WTC11 (cell line): Measurements from ENCODE around the gene RUNX1. TPM values are rescaled to one million over a fixed set of nuclear protein-coding genes. Genes with fewer than 3 reads are reported as not detected.

Source experiments
- ATAC-seq: fragments of 200-7000 bp; cut with Tn5 transposase; 2 replicates; pipeline ENCODE4 v1.10.0; 2021; ENCODE audit warnings: mild to moderate bottlenecking, moderate library complexity
- CTCF ChIA-PET: fragments of 300-600 bp; sonication (Branson Sonifier 250); formaldehyde crosslinking; loops from one replicate; lab custom pipeline; 2021; ENCODE audit warnings: antibody characterized with exemption; lab: Charles Lee
- POLR2A ChIA-PET: fragments of 350-600 bp; sonication (Branson Sonifier 250); formaldehyde crosslinking; loops from one replicate; lab custom pipeline; 2021; ENCODE audit warnings: antibody characterized with exemption; lab: Charles Lee
- DNase-seq: peaks from one replicate; pipeline ENCODE4 v3.0.0; 2021; ENCODE audit warnings: low spot score
- H3K27ac Mint-ChIP-seq: 2 replicates; pipeline ENCODE4 v1.8.0; 2021; ENCODE audit warnings: mixed read lengths
- H3K27me3 Mint-ChIP-seq: 2 replicates; pipeline ENCODE4 v1.8.0; 2021; ENCODE audit warnings: low read depth, mild to moderate bottlenecking, moderate library complexity, mixed read lengths
- H3K36me3 Mint-ChIP-seq: 2 replicates; pipeline ENCODE4 v1.8.0; 2021; ENCODE audit warnings: mixed read lengths
- H3K4me1 Mint-ChIP-seq: 2 replicates; pipeline ENCODE4 v1.8.0; 2022; ENCODE audit warnings: mixed read lengths
- H3K4me3 Mint-ChIP-seq: 2 replicates; pipeline ENCODE4 v1.8.0; 2021; ENCODE audit warnings: mild to moderate bottlenecking, moderate library complexity, mixed read lengths
- H3K9me3 Mint-ChIP-seq: 2 replicates; pipeline ENCODE4 v1.8.0; 2021; ENCODE audit warnings: mixed read lengths
- ATF6 ChIP-seq: sonication (generic); formaldehyde crosslinking; IDR thresholded peaks from 2 replicates; pipeline ENCODE4 v1.8.1; 2023; ENCODE audit warnings: mild to moderate bottlenecking, missing genetic modification reagents
- E2F1 ChIP-seq: sonication (generic); formaldehyde crosslinking; IDR thresholded peaks from 2 replicates; pipeline ENCODE4 v1.8.0; 2022; ENCODE audit warnings: mild to moderate bottlenecking, missing genetic modification reagents
- E2F5 ChIP-seq: sonication (generic); formaldehyde crosslinking; IDR thresholded peaks from 2 replicates; pipeline ENCODE4 v1.8.1; 2022; ENCODE audit warnings: mild to moderate bottlenecking, moderate library complexity, missing genetic modification reagents
- FOXP1 ChIP-seq: sonication (generic); formaldehyde crosslinking; IDR thresholded peaks from 2 replicates; pipeline ENCODE4 v1.8.0; 2022; ENCODE audit warnings: missing genetic modification reagents, mild to moderate bottlenecking, moderate library complexity, borderline replicate concordance
- GABPB1 ChIP-seq: sonication (generic); formaldehyde crosslinking; IDR thresholded peaks from 2 replicates; pipeline ENCODE4 v1.8.1; 2023; ENCODE audit warnings: mild to moderate bottlenecking, missing genetic modification reagents
- IRF2 ChIP-seq: sonication (generic); formaldehyde crosslinking; IDR thresholded peaks from 2 replicates; pipeline ENCODE4 v1.8.0; 2022; ENCODE audit warnings: low read depth, missing genetic modification reagents, borderline replicate concordance
- NFE2L1 ChIP-seq: sonication (generic); formaldehyde crosslinking; IDR thresholded peaks from 2 replicates; pipeline ENCODE4 v1.8.1; 2023; ENCODE audit warnings: missing genetic modification reagents
- TEAD4 ChIP-seq: sonication (generic); formaldehyde crosslinking; IDR thresholded peaks from 2 replicates; pipeline ENCODE4 v1.8.0; 2022; ENCODE audit warnings: mild to moderate bottlenecking, missing genetic modification reagents
- ZNF281 ChIP-seq: sonication (generic); formaldehyde crosslinking; IDR thresholded peaks from 2 replicates; pipeline ENCODE4 v1.8.0; 2023; ENCODE audit warnings: mild to moderate bottlenecking, missing genetic modification reagents
- ZNF423 ChIP-seq: fragments of 250-450 bp; sonication (Bioruptor Pico); IDR thresholded peaks from 2 replicates; pipeline ENCODE4 v2.1.2; 2022; ENCODE audit warnings: mild to moderate bottlenecking, moderate library complexity
- total RNA-seq: library from RNA; stranded (reverse); gene quantifications from 3 replicates; pipeline ENCODE4 v1.2.3, GENCODE V29; 2021
- TF ChIP-seq, protein P1 (sequence below): sonication (generic); formaldehyde crosslinking; IDR thresholded peaks from 2 replicates; pipeline ENCODE4 v1.8.1; 2023; ENCODE audit warnings: mild to moderate bottlenecking, missing genetic modification reagents, borderline replicate concordance
- TF ChIP-seq, protein P2 (sequence below): fragments of 200-600 bp; IDR thresholded peaks from 2 replicates; pipeline ENCODE4 v1.8.0; 2022; ENCODE audit warnings: antibody characterized with exemption

The RUNX1 gene
- total RNA-seq, 1 experiment from 2014 or later, result 2.2 TPM

- no peaks in the 10 kb centered on the region for H3K27me3 Mint-ChIP-seq
- H3K27ac Mint-ChIP-seq, result no peak overlapping the region
- H3K4me1 Mint-ChIP-seq, result no peaks in the 10 kb centered on the region
- ChIA-PET POLR2A (no interaction called here), CTCF (interaction anchor here (0.6 kb wide), 1 partner anchor 534 kb away, joined by 3 read pairs; no protein-coding TSS in a partner anchor)
- H3K36me3 Mint-ChIP-seq, result no peaks in the 10 kb centered on the region
- no peak for ATAC-seq
- no peak overlapping the region for H3K4me3 Mint-ChIP-seq
- TF ChIP-seq FOXP1 (CRISPR knock-in tag), result no peak
- no peak for TF ChIP-seq TEAD4 (CRISPR knock-in tag)
- TF ChIP-seq, protein P1, sequence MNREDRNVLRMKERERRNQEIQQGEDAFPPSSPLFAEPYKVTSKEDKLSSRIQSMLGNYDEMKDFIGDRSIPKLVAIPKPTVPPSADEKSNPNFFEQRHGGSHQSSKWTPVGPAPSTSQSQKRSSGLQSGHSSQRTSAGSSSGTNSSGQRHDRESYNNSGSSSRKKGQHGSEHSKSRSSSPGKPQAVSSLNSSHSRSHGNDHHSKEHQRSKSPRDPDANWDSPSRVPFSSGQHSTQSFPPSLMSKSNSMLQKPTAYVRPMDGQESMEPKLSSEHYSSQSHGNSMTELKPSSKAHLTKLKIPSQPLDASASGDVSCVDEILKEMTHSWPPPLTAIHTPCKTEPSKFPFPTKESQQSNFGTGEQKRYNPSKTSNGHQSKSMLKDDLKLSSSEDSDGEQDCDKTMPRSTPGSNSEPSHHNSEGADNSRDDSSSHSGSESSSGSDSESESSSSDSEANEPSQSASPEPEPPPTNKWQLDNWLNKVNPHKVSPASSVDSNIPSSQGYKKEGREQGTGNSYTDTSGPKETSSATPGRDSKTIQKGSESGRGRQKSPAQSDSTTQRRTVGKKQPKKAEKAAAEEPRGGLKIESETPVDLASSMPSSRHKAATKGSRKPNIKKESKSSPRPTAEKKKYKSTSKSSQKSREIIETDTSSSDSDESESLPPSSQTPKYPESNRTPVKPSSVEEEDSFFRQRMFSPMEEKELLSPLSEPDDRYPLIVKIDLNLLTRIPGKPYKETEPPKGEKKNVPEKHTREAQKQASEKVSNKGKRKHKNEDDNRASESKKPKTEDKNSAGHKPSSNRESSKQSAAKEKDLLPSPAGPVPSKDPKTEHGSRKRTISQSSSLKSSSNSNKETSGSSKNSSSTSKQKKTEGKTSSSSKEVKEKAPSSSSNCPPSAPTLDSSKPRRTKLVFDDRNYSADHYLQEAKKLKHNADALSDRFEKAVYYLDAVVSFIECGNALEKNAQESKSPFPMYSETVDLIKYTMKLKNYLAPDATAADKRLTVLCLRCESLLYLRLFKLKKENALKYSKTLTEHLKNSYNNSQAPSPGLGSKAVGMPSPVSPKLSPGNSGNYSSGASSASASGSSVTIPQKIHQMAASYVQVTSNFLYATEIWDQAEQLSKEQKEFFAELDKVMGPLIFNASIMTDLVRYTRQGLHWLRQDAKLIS (CRISPR knock-in tag), result no peak
- no peak for TF ChIP-seq ATF6 (CRISPR knock-in tag)
- TF ChIP-seq E2F1 (CRISPR knock-in tag), result no peak
- TF ChIP-seq ZNF281 (CRISPR knock-in tag), result no peak
- H3K9me3 Mint-ChIP-seq, result 0 out of 2 replicates have a peak, but pooled peaks cover 5% of the 10 kb centered on the region
- no peak for DNase-seq
Measured at GRCh38 chr21:34779860-34780259, 269.2 kb downstream of the RUNX1 start.

GRCh38 chr21:34775793-34776192, 273.3 kb downstream of the RUNX1 start:
- CTCF ChIA-PET, result interaction anchor here (1.0 to 1.6 kb wide), 2 partner anchors 30 to 53 kb away, joined by 4 read pairs; no protein-coding TSS in a partner anchor
- no peak overlapping the region for H3K27ac Mint-ChIP-seq
- DNase-seq, result no peak
- no peaks in the 10 kb centered on the region for H3K27me3 Mint-ChIP-seq
- POLR2A ChIA-PET, result no interaction called here
- H3K9me3 Mint-ChIP-seq, result peaks cover 10% of the 10 kb centered on the region; the same call in 1 of the 2 replicates
- TF ChIP-seq IRF2 (CRISPR knock-in tag) (no peak), E2F5 (no peak)
- TF ChIP-seq, all 79 proteins: peak for 0
- H3K4me3 Mint-ChIP-seq, result no peak overlapping the region
- H3K36me3 Mint-ChIP-seq, result no peaks in the 10 kb centered on the region
- no peaks in the 10 kb centered on the region for H3K4me1 Mint-ChIP-seq
- no peak for ATAC-seq

DNA sequence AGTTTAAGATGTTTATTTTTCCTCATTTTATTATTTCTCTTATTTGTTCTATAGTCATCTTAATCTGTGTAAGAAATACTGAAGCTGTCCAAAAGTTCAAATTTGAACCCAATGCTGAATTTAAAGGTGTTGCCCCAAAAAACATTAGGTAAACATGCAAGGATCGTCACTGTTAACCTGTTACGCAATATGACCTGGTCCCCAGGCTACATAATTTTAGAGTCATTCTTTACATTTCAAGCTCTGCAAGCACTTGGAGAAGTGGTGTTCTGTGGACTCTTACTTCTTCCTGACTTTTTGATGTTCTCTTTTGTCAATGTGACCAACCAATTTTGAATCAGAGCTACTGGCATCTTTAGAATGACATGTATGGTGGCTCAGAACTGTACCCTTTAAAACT, 274.4 kb downstream of the RUNX1 start:
- ChIA-PET POLR2A (no interaction called here), CTCF (interaction anchor here (0.8 to 1.6 kb wide), 2 partner anchors 29 to 52 kb away, joined by 4 read pairs; no protein-coding TSS in a partner anchor)
- ATAC-seq (no peak), DNase-seq (no peak)
- no peaks in the 10 kb centered on the region for H3K27me3 Mint-ChIP-seq
- no peak overlapping the region for H3K27ac Mint-ChIP-seq
- H3K4me3 Mint-ChIP-seq, result no peak overlapping the region
- H3K36me3 Mint-ChIP-seq, result no peaks in the 10 kb centered on the region
- TF ChIP-seq NFE2L1, result no peak
- TF ChIP-seq ZNF423 (CRISPR knock-in tag), result no peak
- peak; percentile 27; the same call in 1 of the 2 replicates for TF ChIP-seq GABPB1 (CRISPR knock-in tag)
- TF ChIP-seq, protein P2, sequence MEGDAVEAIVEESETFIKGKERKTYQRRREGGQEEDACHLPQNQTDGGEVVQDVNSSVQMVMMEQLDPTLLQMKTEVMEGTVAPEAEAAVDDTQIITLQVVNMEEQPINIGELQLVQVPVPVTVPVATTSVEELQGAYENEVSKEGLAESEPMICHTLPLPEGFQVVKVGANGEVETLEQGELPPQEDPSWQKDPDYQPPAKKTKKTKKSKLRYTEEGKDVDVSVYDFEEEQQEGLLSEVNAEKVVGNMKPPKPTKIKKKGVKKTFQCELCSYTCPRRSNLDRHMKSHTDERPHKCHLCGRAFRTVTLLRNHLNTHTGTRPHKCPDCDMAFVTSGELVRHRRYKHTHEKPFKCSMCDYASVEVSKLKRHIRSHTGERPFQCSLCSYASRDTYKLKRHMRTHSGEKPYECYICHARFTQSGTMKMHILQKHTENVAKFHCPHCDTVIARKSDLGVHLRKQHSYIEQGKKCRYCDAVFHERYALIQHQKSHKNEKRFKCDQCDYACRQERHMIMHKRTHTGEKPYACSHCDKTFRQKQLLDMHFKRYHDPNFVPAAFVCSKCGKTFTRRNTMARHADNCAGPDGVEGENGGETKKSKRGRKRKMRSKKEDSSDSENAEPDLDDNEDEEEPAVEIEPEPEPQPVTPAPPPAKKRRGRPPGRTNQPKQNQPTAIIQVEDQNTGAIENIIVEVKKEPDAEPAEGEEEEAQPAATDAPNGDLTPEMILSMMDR, result no peak
- H3K9me3 Mint-ChIP-seq, result peaks cover 5% of the 10 kb centered on the region; the same call in 1 of the 2 replicates
- H3K4me1 Mint-ChIP-seq, result no peaks in the 10 kb centered on the region
